OCI-LY3 (cell line): ENCODE data around the gene GCK.

Experiments used
- EZH2phosphoT487 ChIP-seq: fragments of 200-600 bp; shearing (Covaris generic); IDR thresholded peaks from 2 replicates; pipeline ENCODE4 v1.6.1; 2018; ENCODE audit warnings: antibody characterized with exemption, mixed run types, low read depth
- TF ChIP-seq, protein P1 (sequence below): fragments of 200-600, 300-600 bp; sonication (generic); IDR thresholded peaks from 2 replicates; pipeline ENCODE4 v1.5.1; 2014; ENCODE audit warnings: antibody characterized with exemption, low read length, low read depth

DNA sequence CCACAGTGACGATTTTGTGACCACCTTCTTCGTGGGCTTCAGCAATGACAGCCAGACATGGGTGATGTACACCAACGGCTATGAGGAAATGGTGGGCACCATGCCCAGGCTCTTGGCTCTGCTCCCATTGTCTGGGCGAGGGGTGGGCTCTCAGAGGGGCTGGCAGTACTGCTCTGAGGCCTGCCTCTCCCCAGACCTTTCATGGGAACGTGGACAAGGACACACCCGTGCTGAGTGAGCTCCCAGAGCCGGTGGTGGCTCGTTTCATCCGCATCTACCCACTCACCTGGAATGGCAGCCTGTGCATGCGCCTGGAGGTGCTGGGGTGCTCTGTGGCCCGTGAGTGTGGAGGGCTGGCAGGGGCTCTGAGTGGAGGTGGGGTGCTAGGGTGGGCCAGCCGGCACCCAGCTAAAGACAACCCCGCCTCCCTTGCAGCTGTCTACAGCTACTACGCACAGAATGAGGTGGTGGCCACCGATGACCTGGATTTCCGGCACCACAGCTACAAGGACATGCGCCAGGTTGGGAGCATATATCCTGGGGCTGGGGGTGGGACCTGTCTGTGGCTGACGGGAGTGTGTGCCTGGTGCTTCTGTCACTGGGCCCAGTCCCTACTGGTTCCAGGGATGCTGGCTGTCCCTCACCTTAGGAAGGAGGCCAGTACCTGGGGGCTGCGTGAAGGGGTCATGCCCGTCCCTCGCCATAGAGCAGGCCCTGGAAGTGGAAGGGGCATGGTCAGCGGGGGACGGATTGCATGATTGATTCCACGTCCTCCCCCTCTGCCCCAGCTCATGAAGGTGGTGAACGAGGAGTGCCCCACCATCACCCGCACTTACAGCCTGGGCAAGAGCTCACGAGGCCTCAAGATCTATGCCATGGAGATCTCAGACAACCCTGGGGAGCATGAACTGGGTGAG lies 78.3 kb downstream of the GCK start:
- TF ChIP-seq, protein P1, sequence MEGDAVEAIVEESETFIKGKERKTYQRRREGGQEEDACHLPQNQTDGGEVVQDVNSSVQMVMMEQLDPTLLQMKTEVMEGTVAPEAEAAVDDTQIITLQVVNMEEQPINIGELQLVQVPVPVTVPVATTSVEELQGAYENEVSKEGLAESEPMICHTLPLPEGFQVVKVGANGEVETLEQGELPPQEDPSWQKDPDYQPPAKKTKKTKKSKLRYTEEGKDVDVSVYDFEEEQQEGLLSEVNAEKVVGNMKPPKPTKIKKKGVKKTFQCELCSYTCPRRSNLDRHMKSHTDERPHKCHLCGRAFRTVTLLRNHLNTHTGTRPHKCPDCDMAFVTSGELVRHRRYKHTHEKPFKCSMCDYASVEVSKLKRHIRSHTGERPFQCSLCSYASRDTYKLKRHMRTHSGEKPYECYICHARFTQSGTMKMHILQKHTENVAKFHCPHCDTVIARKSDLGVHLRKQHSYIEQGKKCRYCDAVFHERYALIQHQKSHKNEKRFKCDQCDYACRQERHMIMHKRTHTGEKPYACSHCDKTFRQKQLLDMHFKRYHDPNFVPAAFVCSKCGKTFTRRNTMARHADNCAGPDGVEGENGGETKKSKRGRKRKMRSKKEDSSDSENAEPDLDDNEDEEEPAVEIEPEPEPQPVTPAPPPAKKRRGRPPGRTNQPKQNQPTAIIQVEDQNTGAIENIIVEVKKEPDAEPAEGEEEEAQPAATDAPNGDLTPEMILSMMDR: no peak
- TF ChIP-seq EZH2phosphoT487: no peak
